SK-N-SH (cell line): ENCODE data around the gene REEP1. TPM values are rescaled to one million over a fixed set of nuclear protein-coding genes. Genes with fewer than 3 reads are reported as not detected.
A peak's percentile ranks its signal among the peaks of the same experiment; 100 is the strongest.

ENCODE experiments used
- CTCF ChIA-PET: fragments of 300-600, 350-600 bp; formaldehyde crosslinking; extraction: SDS; loops from one replicate; lab custom pipeline; 2021; lab: Yijun Ruan, JAX
- POLR2A ChIA-PET: fragments of 350-600 bp; sonication (Branson Sonifier 250); formaldehyde crosslinking; extraction: SDS; loops from one replicate; lab custom pipeline; 2020; ENCODE audit warnings: antibody characterized with exemption, inconsistent platforms; lab: Yijun Ruan, JAX
- DNase-seq: peaks from one replicate; pipeline ENCODE4 v3.0.0; 2012
- H2AFZ ChIP-seq: fragments of 200-600 bp; sonication (generic); 2 replicates; pipeline ENCODE4 v1.8.1; 2016; ENCODE audit warnings: antibody characterized with exemption, mild to moderate bottlenecking, low read depth
- H3F3A ChIP-seq: fragments of 200-600 bp; sonication (generic); replicated peaks from 2 replicates; pipeline ENCODE3; 2016; ENCODE audit warnings: antibody characterized with exemption, mild to moderate bottlenecking; ENCODE audit not compliant: insufficient read depth
- H3K27ac ChIP-seq, 2 experiments: fragments of 200-500 bp in 1 of 2; fragments of 200-600 bp in 1 of 2; sonication (Bioruptor generic) in 1 of 2; sonication (generic), shearing (Covaris generic) in 1 of 2; 2 replicates each; pipeline versions ENCODE4 v1.5.1 to v1.6.1; 2014 to 2016; ENCODE audit warnings: low read depth in 2 of 2, inconsistent platforms in 1 of 2, low read length in 1 of 2, mild to moderate bottlenecking in 1 of 2, mixed read lengths in 1 of 2
- H3K27me3 ChIP-seq: fragments of 200-600 bp; sonication (generic), shearing (Covaris generic); 2 replicates; pipeline ENCODE4 v1.6.1; 2016; ENCODE audit warnings: mixed run types; ENCODE audit not compliant: insufficient read depth
- H3K36me3 ChIP-seq, 2 experiments: fragments of 200-500 bp in 1 of 2; fragments of 200-600 bp in 1 of 2; sonication (Bioruptor generic) in 1 of 2; sonication (generic) in 1 of 2; replicated peaks in 1 of 2; 2 replicates each; pipeline versions ENCODE3 to v1.5.1; 2014 to 2016; ENCODE audit warnings: low read length in 1 of 2, mild to moderate bottlenecking in 1 of 2; ENCODE audit not compliant: insufficient read depth in 2 of 2, control insufficient read depth in 1 of 2
- H3K4me1 ChIP-seq, 2 experiments: fragments of 200-500 bp in 1 of 2; fragments of 200-600 bp in 1 of 2; sonication (Bioruptor generic) in 1 of 2; sonication (generic), shearing (Covaris generic) in 1 of 2; 2 replicates each; pipeline versions ENCODE4 v1.5.1 to v1.6.1; 2014 to 2016; ENCODE audit warnings: low read depth in 1 of 2, low read length in 1 of 2, mixed run types in 1 of 2; ENCODE audit not compliant: insufficient read depth in 2 of 2, control insufficient read depth in 1 of 2
- H3K4me2 ChIP-seq: fragments of 200-600 bp; sonication (generic), shearing (Covaris generic); 2 replicates; pipeline ENCODE4 v1.6.1; 2017; ENCODE audit warnings: mixed run types
- H3K4me3 ChIP-seq, 2 experiments: fragments of 200-500 bp in 1 of 2; fragments of 200-600 bp in 1 of 2; sonication (Bioruptor generic) in 1 of 2; sonication (generic), shearing (Covaris generic) in 1 of 2; 2 replicates each; pipeline versions ENCODE4 v1.5.1 to v1.8.1; 2014 to 2016; ENCODE audit warnings: low read depth in 2 of 2, inconsistent platforms in 1 of 2, low read length in 1 of 2, mild to moderate bottlenecking in 1 of 2, mixed read lengths in 1 of 2, moderate library complexity in 1 of 2
- H3K79me2 ChIP-seq: fragments of 200-600 bp; sonication (generic); 2 replicates; pipeline ENCODE4 v1.8.1; 2017; ENCODE audit warnings: mild to moderate bottlenecking; ENCODE audit not compliant: insufficient read depth
- H3K9ac ChIP-seq: fragments of 200-600 bp; sonication (generic); 2 replicates; pipeline ENCODE4 v1.6.1; 2017; ENCODE audit warnings: mixed run types
- H3K9me2 ChIP-seq: fragments of 200-600 bp; sonication (generic); 2 replicates; pipeline ENCODE4 v1.6.1; 2017; ENCODE audit warnings: mixed run types
- H3K9me3 ChIP-seq: fragments of 200-600 bp; sonication (generic); 2 replicates; pipeline ENCODE4 v1.6.1; 2017; ENCODE audit warnings: mixed run types, mild to moderate bottlenecking, moderate library complexity
- H4K20me1 ChIP-seq: fragments of 200-600 bp; sonication (generic); 2 replicates; pipeline ENCODE4 v1.6.1; 2017; ENCODE audit warnings: mild to moderate bottlenecking, mixed run types; ENCODE audit not compliant: insufficient read depth
- EP300 ChIP-seq, 2 experiments: IDR thresholded peaks; 2 replicates each; pipeline versions ENCODE4 v1.4.0 to v1.6.1; 2012; ENCODE audit warnings: borderline replicate concordance in 1 of 2, low read depth in 1 of 2, low read length in 1 of 2
- GABPA ChIP-seq: IDR thresholded peaks from 2 replicates; pipeline ENCODE4 v1.4.0; 2012; ENCODE audit warnings: low read depth, mild to moderate bottlenecking
- GATA2 ChIP-seq: sonication (generic); formaldehyde crosslinking; IDR thresholded peaks from 2 replicates; pipeline ENCODE4 v1.5.0; 2020; ENCODE audit warnings: mild to moderate bottlenecking, missing genetic modification reagents
- MAX ChIP-seq: IDR thresholded peaks from 2 replicates; pipeline ENCODE4 v1.4.0; 2012; ENCODE audit warnings: low read depth
- MXI1 ChIP-seq: IDR thresholded peaks from 2 replicates; pipeline ENCODE4 v1.6.1; 2012; ENCODE audit warnings: mild to moderate bottlenecking, low read depth, low read length, improper control_type of control experiment
- NFIC ChIP-seq: IDR thresholded peaks from 2 replicates; pipeline ENCODE4 v1.4.0; 2012; ENCODE audit warnings: borderline replicate concordance
- PBX3 ChIP-seq: IDR thresholded peaks from 2 replicates; pipeline ENCODE4; 2012
- POLR2AphosphoS5 ChIP-seq: IDR thresholded peaks from 2 replicates; pipeline ENCODE4 v1.6.1; 2012; ENCODE audit warnings: low read depth, low read length
- RAD21 ChIP-seq: IDR thresholded peaks from 2 replicates; pipeline ENCODE4 v1.6.1; 2012; ENCODE audit warnings: mild to moderate bottlenecking, low read length
- RCOR1 ChIP-seq: fragments of 150-350 bp; IDR thresholded peaks from 2 replicates; pipeline ENCODE4 v1.6.1; 2017; ENCODE audit warnings: antibody characterized with exemption, low read length
- SIN3A ChIP-seq: IDR thresholded peaks from 2 replicates; pipeline ENCODE4 v1.6.1; 2012; ENCODE audit warnings: low read depth, mild to moderate bottlenecking, low read length, moderate library complexity, borderline replicate concordance
- TAF1 ChIP-seq: IDR thresholded peaks from 2 replicates; pipeline ENCODE4 v1.6.1; 2012; ENCODE audit warnings: low read depth, mild to moderate bottlenecking, low read length, moderate library complexity, borderline replicate concordance
- TCF12 ChIP-seq: IDR thresholded peaks from 2 replicates; pipeline ENCODE4 v1.4.0; 2012
- ZBTB33 ChIP-seq: IDR thresholded peaks from 2 replicates; pipeline ENCODE4 v1.4.0; 2012; ENCODE audit warnings: low read depth, borderline replicate concordance
- WGBS: methylation state at CpG from one replicate; pipeline ENCODE4 v1.1.6; 2017; ENCODE audit warnings: low lambda C conversion rate; 5-methylcytosine and 5-hydroxymethylcytosine counted together
- polyA plus RNA-seq, 3 experiments: library from polyadenylated mRNA; depleted of rRNA; stranded (reverse); fragments of >200 nt; gene quantifications; 2 replicates each; pipeline ENCODE4 v1.2.3, GENCODE V29; 2012

The REEP1 gene
- polyA plus RNA-seq, 1 of the 3 experiments (the other 2 are of a cell fraction): 0.13 TPM

GRCh38 chr2:86291328-86291662, 46.1 kb downstream of the REEP1 start (continued):
- no peak for TF ChIP-seq PBX3

- Histone ChIP-seq H3K79me2 (no peaks in the 10 kb centered on the region), H3K4me2 (no peak overlapping the region), H2AFZ (no peak overlapping the region), H4K20me1 (no peaks in the 10 kb centered on the region), H3K4me1 (peaks cover 0 to 9% of the 10 kb centered on the region in 2 experiments; a peak in 1 of 4 replicates), H3K27ac (no peak overlapping the region), H3K9ac (no peak overlapping the region), H3K9me2 (no peaks in the 10 kb centered on the region), H3F3A (no peaks in the 10 kb centered on the region), H3K9me3 (no peaks in the 10 kb centered on the region), H3K27me3 (no peaks in the 10 kb centered on the region; the same call in 1 of the 2 replicates), H3K4me3 (no peak overlapping the region), H3K36me3 (no peaks in the 10 kb centered on the region)
- ChIA-PET CTCF (interaction anchor here (0.6 kb wide), 1 partner anchor 70 kb away, joined by 3 read pairs; no protein-coding TSS in a partner anchor), POLR2A (no interaction called here)
- DNase-seq: no peak
- TF ChIP-seq GABPA (no peak), NFIC (no peak), PBX3 (no peak), POLR2AphosphoS5 (no peak), TAF1 (no peak), TCF12 (no peak)
- 33% methylated on average over 5 of the region's 5 CpGs for WGBS
These were observed 46.7 kb downstream of the REEP1 start for GRCh38 chr2:86290596-86291327.

GRCh38 chr2:86286516-86286915, 50.9 kb downstream of the REEP1 start:
- TF ChIP-seq SIN3A: no peak
- no peak for TF ChIP-seq GATA2 (CRISPR knock-in tag)
- TF ChIP-seq RCOR1: peak; percentile 19; the same call in 1 of the 2 replicates
- peak; percentile 44; the same call in 1 of the 2 replicates for TF ChIP-seq RAD21
- TF ChIP-seq MXI1: no peak
- TF ChIP-seq ZBTB33: no peak
- no peak for TF ChIP-seq TCF12
- peak in 1 of 2 experiments; percentile 21; a peak in 1 of 4 replicates for TF ChIP-seq EP300 (IDR thresholded peaks at IDR 0.05; ENCODE audit: borderline replicate concordance in 1 of 2, low read depth in 1 of 2, low read length in 1 of 2)
- TF ChIP-seq MAX: no peak
- Histone ChIP-seq H3K4me3 (no peak overlapping the region), H3K27ac (peak overlapping the region in 1 of 2 experiments; percentile 69; a peak in 2 of 4 replicates), H3K4me1 (peaks cover 0 to 22% of the 10 kb centered on the region in 2 experiments; a peak in 1 of 4 replicates), H3K9me3 (no peaks in the 10 kb centered on the region), H3K79me2 (no peaks in the 10 kb centered on the region), H3K9ac (no peak overlapping the region), H3K27me3 (peaks cover 14% of the 10 kb centered on the region; the same call in 1 of the 2 replicates), H3F3A (no peaks in the 10 kb centered on the region), H2AFZ (no peak overlapping the region), H3K4me2 (no peak overlapping the region), H4K20me1 (no peaks in the 10 kb centered on the region), H3K9me2 (no peaks in the 10 kb centered on the region), H3K36me3 (no peaks in the 10 kb centered on the region)
- WGBS: 41% methylated on average over 3 of the region's 3 CpGs
- ChIA-PET CTCF (interaction anchor here (1.0 to 4.1 kb wide), 4 partner anchors 10 to 64 kb away, joined by 3 to 31 read pairs (median 4); no protein-coding TSS in a partner anchor), POLR2A (interaction anchor here (1.5 kb wide), 1 partner anchor 37 kb away, joined by 4 read pairs; no protein-coding TSS in a partner anchor)
- DNase-seq: peak; percentile 40
